NAMALWA (cell line): ENCODE results near the gene TTN.
A peak's percentile ranks its signal among the peaks of the same experiment; 100 is the strongest.

Experiments used
- DNase-seq: peaks from one replicate; pipeline ENCODE4 v3.0.0-alpha.2; 2015; ENCODE audit warnings: low spot score

Gene TTN

DNA sequence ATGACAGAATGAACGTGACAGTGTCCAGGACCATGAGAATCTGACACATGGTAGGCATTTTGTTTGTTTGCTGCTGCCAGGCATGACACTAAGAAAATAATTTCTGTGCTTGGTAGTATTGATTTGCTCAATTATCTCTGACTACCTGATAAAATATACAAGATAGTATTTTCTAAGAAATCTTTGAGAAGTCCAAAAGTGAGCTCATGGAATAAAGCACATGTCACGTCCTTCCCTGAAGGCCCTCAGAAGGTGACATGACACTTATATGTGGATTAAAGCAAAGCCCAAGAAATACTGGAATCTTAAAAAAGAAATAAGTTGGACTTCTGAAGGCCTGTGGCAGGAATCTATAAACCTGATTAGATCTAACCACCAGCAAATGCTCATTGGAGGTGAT lies 3.8 kb upstream of the TTN start:
- DNase-seq, result no peak

DNA sequence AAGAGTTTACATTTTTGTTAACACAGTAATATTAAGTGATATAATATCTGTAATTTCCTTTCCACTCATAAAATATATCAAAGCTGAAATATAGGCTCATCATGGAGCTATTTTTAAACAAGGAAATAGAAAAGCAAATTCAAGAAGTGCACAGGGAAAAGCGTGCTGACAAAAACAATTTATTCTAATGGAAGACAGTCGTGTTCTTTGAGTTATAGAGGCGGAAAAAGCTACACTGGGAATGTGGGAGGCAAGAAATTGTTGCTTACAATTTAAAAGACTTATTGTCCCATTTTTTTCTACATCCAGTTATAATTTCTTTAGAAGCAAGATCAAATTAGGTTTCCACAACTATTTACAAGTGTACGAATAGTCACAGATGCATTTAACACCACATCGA lies 3.2 kb upstream of the TTN start:
- no peak for DNase-seq

DNA sequence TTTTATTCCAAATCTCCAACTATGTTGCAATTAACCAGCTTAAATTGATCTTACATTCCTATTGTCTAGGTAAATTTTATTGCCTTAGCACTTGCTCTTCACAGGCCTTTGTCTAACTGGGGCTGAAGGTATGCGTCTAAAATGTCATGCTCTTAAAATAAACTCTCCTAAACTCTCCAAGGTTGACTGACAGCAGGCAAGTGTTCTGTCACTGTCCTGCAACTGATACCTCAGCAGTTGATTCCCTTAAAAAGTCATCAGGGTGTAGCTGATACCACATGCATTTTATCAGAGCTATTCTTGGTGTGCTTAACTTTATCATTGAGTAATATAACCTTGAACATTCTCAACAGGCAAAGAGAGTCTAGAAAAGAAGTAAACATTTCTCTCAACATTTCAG lies 680 bp downstream of the TTN start:
- no peak for DNase-seq

DNA sequence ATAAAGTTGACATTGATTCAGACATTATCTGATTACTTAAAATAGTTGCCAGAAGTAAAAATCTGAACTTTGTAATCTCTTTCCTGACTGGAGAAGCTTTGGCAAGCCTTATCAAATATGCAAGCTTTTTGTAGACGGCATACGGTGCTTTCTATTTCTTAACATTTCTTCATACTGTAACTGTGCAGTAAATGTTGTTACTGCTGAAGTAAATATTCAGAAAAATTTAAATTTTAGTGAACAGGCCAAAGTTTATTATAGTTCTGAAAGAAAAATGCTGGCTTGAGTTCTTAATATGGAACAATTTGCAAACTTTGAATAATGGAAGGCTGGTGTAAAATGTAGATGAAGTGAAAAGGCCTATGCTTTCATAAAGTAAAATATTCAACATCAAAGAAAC lies 1.8 kb downstream of the TTN start:
- no peak for DNase-seq

DNA sequence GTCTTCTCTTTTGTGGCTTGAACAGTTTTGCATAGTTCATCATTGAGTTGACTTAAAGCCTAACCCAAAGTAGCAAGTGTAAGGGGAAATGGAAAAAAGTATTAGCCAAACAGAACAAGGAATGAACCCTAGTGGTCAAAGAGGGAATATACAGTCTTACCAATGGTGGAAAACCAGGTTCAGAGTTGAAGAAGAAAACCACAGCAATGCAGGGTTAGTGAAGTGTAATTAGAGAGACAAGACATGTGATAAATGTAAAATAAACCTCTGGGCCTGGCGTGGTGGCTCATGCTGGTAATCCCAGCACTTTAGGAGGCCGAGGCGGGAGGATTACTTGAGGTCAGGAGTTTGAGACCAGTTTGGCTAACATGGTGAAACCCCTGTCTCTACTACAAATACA lies 2.4 kb downstream of the TTN start:
- DNase-seq, result peak; percentile 52

DNA sequence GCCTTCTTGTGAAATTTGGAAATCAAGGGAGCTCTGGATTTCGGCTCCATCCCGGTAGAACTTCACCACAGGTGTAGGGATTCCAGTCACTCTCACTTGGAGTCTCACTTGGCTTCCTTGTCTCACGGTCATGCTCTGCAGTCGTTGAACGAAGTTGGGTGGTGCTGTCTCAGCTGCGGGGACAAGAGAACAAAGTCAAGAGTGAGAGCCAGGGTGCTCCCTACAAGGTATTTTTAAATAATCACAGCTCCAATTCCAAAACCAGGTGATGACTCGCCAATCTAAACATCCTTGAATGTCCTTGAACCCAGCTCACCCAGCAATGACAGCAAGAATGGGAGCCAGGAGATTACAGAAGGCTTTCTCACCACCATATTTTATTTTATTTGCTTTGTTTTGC lies 6.7 kb downstream of the TTN start:
- no peak for DNase-seq

DNA sequence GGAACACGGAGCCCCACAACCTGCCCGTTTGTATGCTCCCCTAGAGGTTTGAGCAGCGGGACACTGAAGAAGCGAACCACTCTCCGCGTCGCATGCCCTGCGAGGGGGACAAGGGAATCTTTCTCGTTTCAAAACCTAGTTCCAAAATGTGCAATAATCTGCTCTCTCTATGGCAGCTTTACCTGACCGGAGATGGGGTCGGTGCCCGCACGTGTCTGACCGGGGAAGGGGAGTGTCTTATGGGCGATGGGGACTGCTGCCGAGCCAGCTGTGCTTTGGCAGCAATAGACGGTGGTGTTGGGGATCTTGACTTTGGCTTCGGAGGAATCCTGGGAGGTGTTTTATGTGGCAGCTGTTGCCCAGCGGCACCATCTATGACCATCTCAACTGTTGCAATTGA lies 7.9 kb downstream of the TTN start:
- no peak for DNase-seq

DNA sequence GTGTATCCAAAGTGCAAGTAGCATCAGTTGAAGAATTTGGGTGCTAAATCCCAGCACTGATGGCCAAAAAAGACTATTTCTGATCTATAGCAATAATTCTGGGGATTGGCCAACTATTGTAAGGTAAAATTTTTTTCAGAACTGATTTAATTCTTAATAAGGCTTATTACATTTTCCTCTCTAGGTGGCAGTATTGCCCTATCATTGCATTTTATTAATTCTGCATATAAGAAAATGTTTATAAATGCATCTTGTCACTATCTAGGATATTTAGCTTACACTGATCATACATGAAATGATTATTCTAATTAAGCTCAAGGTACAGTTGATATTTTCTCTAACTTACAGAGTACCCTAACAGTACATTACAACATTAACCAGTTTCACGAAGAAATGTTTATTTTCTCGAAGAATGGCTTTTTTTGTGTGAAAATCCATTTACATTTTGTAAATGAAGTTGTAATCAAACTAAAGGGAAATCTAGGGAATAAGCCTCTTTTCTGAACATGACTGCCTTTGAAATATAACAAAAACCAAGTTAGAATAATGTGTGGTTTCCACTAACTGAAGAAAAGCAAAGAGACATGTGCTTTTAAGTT lies 11.0 kb downstream of the TTN start:
- peak; percentile 68 for DNase-seq

DNA sequence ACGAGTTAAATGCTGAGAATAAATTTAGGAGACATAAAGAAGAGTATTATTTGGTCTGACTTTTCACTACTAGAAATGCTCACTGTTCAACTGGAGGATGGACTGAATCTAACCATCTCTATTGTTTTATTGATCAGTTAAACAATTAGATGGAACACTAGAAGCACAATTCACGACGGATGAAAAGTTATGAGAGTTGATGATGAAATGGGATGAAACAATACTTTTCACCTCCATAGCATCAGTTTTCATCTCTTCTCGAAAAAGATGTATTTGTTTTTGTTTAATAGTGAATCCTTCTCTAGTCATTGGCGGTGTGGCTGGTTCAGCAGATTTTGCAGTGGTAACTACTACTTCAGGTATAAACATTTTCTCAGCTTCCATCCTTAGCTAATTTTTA lies 19.3 kb downstream of the TTN start:
- DNase-seq, result no peak

DNA sequence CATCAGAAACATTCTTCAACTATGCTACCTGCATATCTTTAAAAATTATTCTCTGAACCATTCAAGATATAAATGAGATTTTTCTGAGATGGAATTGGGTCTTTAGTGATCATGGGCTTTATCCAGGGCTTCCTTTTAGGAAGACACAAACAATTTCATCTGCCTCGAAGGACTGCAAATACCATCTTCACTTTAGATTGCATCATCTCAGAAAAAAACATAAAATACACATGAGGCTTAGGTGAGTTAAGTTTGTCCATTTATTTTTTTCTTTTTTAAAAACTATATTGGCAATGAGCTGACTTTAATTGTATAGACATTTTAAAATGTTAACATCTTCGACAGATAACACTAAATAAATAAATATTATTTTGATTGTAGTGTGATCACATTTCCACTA lies 20.1 kb downstream of the TTN start:
- DNase-seq, result no peak

DNA sequence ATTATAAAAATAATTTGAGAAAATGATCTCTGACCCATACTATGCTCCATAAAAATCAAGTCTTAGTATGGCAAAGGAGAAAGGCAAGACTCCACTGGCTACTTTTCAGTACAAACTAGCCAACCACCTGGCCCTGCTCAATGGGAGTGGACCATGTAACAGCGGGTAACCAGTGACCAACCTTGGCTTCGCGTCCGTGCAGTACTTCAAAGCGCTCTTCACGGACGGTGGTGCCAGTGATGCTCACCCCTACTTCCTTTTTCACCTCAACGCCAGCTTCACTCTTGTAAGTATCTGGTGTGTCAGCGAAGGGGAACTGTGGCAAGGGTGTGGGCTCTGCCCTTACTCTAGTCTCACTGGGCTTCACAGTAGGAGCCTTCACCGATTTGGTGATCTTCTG lies 23.3 kb downstream of the TTN start:
- DNase-seq, result no peak

DNA sequence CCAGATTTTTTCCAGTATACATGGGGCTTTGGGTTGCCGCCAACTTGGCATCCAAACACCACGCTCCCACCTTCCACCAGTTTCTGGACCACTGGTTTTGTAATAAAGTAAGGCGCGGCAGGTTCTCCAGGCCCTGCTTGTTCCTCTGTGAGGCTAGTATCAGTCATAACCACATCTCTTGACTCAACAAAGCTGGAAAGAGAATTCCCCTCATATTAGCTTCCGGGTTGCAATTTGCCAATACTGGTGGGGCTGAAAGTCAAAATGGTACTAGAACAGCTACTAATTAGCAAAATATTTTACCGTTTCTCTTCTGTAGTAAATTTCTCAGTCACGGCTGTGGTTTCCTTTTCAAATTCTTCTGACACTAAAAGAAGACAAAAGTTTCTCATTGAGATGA lies 25.0 kb downstream of the TTN start:
- DNase-seq, result no peak

DNA sequence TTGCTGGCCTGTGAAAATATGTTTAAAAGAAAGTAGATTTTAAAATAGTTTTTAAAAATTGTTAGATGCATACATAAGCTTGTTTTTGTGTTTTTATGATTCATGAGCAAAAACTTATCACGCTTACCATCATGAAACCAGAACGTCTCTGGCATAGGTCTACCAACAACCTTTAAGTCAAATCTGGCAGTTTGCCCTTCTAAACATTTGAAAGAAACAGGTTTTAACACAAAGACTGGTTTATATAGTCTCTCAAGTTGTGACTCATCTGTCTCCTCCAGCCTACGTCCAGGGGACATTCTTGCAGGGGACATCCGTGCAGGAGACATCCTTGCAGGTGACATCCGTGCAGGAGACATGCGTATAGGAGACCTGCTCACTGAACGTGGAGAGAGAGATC lies 29.6 kb downstream of the TTN start:
- DNase-seq, result no peak

DNA sequence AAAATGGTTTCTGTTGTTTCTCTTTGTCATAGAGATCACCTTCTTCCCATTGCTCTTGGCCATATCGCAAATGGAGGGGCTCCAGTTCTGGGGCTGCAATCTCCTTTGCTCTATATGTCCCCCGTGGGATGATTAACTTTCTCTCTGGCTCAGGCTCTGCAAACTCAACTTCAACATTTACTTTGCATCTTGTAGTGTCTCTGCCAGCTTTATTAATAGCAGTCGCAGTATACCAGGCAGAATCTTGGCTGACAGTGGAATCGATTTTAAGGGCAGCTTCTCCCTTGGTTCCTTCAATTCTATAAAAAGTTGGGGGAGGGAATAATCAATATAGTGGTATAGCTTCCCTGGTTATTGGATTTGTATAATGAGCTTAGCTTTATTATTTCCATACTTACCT lies 30.5 kb downstream of the TTN start:
- DNase-seq, result no peak

DNA sequence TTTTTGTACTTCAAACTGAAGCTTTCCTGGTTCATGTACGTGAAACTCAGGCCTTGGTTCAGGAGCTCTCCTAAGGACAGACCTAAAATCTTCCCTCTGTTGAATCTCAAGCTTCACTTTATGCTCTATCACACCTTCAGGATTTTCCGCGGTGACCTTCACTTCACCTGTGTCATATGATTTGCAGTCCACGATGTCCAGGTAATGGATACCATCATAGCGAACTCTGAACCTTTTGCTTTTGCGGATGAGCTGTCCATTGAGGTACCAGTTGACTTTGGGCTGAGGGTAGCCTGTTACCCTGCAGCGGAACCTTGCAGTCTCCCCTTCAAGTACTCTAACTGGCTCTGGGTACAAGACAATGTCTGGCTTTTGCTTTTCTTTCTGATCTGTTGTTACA lies 31.2 kb downstream of the TTN start:
- DNase-seq, result no peak

DNA sequence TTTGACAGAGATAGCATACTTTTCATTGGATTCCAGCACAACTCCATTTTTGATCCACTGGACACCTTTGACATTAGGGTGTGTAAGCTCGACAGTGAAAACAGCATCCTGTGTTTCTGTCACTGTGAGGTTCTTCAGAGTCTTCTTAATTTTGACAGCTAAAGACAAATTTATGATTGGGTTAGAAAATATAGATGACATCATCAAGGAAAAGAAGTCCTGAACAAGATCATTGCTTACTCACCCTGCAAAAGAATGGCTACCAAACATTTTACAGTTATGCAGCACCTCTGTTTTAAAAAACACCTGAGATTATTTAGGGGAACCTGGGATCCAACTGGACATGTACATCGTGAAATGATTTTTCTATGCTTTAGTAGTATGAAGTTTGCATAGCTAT lies 36.7 kb downstream of the TTN start:
- no peak for DNase-seq

DNA sequence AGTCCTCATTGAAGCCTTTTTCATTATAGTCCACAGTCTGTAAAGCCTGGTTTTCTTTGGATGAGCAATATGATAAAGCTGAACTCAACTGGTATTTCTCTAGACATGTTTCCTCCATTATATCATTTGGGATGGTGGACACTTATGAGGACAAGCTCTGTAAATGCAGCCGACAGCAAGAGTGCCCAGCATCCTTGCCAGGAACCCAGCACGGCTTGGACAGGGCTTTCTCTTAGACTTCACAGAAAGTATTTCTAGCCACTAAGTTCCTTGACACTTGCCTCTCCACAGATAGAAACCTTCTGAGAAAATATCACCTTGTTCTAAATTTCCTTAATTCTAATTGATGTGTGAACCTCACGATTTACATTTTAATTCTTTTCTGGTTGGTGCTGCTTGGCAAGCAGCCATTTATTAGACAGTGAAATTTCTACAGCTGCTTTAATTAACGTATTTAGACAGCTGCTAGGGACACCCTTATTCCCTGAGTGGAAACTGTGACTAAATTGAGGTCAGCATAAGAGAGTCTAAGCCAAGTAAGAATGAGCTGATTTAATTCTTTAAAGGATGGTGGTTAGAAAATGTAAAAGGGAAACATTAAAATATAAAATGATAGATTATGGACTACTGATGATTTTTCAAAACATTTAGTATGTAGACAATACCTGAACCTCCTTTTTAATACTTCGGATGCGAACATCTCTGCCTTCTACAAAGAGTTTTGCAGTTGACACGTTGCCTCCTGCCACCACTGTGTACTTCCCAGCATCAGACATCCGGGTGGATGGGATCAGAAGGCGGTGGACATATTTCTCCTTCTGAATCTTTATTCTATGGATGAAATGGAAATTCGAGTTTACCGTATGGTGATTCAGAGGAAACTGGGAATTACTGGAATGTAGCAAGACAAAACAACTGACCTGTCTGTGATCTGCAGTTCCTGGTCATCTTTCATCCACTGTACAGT lies 39.8 kb downstream of the TTN start:
- peak; percentile 12 for DNase-seq

DNA sequence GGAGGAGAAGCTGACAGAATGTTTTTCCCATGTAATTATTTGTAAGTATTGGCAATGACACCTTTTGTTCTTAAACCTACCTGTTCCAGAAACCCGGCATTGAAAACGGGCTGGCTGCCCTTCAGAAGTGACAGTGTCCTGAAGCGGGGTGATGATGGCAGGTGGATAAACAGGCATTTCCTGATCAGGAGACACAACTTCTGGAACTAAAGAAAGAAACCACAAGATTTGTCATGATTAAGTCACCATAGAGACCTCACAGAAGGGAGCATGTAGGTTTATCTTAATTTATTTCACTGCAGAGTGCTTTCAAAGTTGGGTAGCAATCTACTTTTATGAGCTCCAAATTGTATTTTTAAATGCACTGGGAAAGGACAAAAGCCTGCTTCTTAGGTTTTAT lies 43.1 kb downstream of the TTN start:
- no peak for DNase-seq

DNA sequence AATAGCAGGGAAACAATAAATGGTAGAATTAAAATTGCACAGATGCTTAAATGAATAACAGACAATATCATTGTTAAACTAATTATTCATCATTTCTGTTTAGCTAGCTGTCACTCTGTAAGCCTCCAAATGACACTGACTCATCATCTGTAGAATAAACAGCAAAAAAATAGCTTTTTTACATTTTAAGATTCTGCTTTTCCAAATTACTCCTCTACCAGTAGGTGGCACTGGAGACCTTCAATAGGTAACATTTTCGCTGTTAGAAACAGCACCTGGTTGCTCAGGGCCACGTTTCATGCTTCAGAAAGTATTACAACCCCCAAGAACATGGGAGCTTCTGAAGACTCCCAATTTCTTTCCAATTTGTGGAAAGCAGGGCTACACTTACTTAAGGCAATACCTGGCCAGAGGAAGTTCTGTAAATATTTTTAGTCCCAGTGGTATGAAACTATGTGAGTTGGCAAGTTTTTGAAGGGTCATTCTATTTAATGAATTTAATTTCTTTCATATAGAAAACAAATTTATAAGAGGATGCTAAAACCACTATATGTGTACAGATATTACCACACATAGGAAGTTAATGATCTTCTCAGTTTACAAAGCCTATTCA lies 45.4 kb downstream of the TTN start:
- peak; percentile 76 for DNase-seq

DNA sequence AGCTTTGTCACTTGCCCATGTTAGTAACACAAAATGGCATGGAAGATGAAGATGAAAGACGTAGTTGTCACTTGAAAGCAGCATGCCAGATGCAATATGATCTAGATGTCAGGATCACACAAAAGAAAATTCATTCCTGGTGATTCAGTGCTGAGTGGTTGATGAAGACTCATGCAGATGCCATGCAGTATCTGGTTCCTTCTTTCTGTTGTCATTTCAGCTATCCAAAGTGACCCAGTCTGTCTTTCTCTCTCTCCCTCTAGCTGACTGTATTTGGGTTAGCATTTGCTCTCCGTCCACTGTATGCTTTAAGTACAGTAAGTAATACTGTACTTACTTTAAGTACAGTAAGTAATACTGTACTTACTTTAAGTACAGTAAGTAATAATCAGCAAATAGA lies 50.4 kb downstream of the TTN start:
- DNase-seq, result no peak

DNA sequence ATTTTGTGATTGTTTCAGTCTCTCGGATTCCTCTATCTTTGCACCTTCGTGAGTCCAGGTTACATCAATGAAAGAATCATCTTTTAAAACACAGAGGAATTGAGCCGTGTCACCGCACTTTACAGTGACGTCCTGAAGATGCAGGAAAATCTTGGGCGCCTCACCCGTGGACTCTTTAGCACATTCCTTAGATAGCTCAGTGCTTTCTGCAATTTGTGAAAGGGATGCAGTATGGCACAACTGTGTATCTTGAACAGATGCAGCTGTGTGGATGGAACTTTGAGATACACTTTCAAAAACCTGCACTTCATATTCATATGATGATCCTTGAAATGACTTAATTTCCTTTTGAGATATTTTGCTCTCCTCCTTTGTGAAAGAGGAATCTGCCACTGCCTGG lies 50.9 kb downstream of the TTN start:
- DNase-seq, result no peak

DNA sequence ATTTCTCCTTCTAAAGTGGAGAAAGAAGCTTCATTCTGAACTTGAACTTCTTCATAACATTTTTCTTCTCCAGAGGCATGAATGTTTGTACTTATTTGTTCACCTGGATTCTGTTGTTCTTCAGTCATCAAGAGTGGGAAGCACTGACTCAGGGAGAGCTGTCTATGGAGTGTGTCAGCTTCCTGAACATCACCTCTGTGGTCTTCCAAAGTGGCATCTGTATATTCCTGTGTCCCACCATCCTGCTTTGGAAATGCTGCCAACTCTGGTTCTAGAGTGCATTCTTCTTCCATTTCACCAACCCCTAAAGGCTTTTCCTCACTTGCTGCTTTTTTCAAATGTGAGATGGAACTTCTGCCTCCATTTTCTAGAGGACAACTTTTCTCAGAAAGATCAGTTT lies 59.5 kb downstream of the TTN start:
- no peak for DNase-seq

DNA sequence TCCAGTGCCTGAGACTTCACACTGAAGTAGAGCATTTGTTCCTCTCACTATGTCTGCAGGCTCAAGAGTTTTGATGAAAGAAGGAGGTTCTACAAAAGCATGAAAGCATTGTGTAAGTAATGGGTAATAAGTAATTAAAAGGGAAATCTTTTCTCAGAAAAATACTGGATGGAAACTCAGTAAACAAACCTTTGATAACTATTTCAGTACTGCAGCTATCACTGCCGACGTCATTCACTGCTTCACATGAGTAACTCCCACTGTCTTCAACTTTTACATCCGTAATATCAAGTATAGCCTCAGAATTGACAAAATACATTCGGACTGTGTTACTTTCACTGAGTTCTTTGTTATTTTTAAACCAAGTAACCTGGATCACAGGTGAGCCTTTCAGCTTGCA lies 72.7 kb downstream of the TTN start:
- no peak for DNase-seq
